ENCODE measurements around the gene CCDC47.
A peak's percentile ranks its signal among the peaks of the same experiment; 100 is the strongest.

Gene CCDC47

GRCh38 chr17:63783522-63783921 lies 10.1 kb upstream of the CCDC47 start:
- 0 out of 2 replicates have a peak overlapping the region, but pooled peaks have one; percentile 3 for H3K4me2 ChIP-seq (ENCODE audit: low read length)
- H4K20me1 ChIP-seq (ENCODE audit: insufficient read depth, low read length) = peaks cover 64% of the 10 kb centered on the region
- TF ChIP-seq CTCF (IDR thresholded peaks at IDR 0.05; ENCODE audit: low read depth, low read length) (no peak), EZH2phosphoT487 (IDR thresholded peaks at IDR 0.05; ENCODE audit: low read depth) (no peak)
- no peak overlapping the region for H3K9ac ChIP-seq (ENCODE audit: low read length)
- no peak overlapping the region for H3K27ac ChIP-seq (ENCODE audit: low read length)
- H3K4me3 ChIP-seq (ENCODE audit: low read length) = no peak overlapping the region
- peaks cover 16% of the 10 kb centered on the region for H3K4me1 ChIP-seq (ENCODE audit: low read length)
- no peaks in the 10 kb centered on the region for H3K9me3 ChIP-seq (ENCODE audit: insufficient read depth, low read length)
- no peak overlapping the region for H2AFZ ChIP-seq (ENCODE audit: low read depth, low read length)
- H3K27me3 ChIP-seq (ENCODE audit: low read depth, low read length) = no peaks in the 10 kb centered on the region
- peaks cover 48% of the 10 kb centered on the region for H3K36me3 ChIP-seq (replicated peaks; ENCODE audit: low read depth, low read length)
- peaks cover 97% of the 10 kb centered on the region for H3K79me2 ChIP-seq (ENCODE audit: low read length)

- Histone ChIP-seq H3K4me3 (ENCODE audit: low read length) (no peak overlapping the region), H2AFZ (ENCODE audit: low read depth, low read length) (no peak overlapping the region), H3K79me2 (ENCODE audit: low read length) (peaks cover 99% of the 10 kb centered on the region), H3K4me1 (ENCODE audit: low read length) (peaks cover 23% of the 10 kb centered on the region), H3K9ac (ENCODE audit: low read length) (no peak overlapping the region), H3K27me3 (ENCODE audit: low read depth, low read length) (no peaks in the 10 kb centered on the region), H3K9me3 (ENCODE audit: insufficient read depth, low read length) (no peaks in the 10 kb centered on the region), H3K36me3 (replicated peaks; ENCODE audit: low read depth, low read length) (peaks cover 57% of the 10 kb centered on the region), H3K4me2 (ENCODE audit: low read length) (no peak overlapping the region), H4K20me1 (ENCODE audit: insufficient read depth, low read length) (peaks cover 83% of the 10 kb centered on the region), H3K27ac (ENCODE audit: low read length) (no peak overlapping the region)
- TF ChIP-seq EZH2phosphoT487 (IDR thresholded peaks at IDR 0.05; ENCODE audit: low read depth) = no peak
- TF ChIP-seq CTCF (IDR thresholded peaks at IDR 0.05; ENCODE audit: low read depth, low read length) = no peak
Measured at GRCh38 chr17:63780928-63781327, 7.5 kb upstream of the CCDC47 start.

DNA sequence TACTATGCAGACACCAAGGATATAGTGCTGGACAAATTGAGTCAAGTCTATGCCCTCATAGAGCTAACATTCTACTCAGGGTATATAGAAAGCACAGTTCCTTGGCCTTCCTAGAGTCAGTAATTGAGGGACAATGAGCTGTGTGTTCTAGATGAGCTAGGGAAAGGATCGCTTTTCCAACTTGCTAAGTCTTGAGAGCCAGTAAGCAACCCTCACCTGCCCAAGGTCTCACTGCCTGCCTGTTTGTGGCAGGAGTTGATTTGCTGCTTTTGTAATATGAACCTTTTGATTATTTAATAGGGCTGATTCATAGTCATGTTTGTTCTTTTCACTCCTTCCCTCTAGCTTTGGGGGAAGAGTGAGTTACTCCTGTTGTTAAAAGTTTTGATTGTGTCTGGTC lies 7.1 kb upstream of the CCDC47 start:
- H3K36me3 ChIP-seq (replicated peaks; ENCODE audit: low read depth, low read length) = peaks cover 57% of the 10 kb centered on the region
- no peak overlapping the region for H2AFZ ChIP-seq (ENCODE audit: low read depth, low read length)
- no peaks in the 10 kb centered on the region for H3K27me3 ChIP-seq (ENCODE audit: low read depth, low read length)
- H3K4me1 ChIP-seq (ENCODE audit: low read length) = peaks cover 27% of the 10 kb centered on the region
- no peak overlapping the region for H3K27ac ChIP-seq (ENCODE audit: low read length)
- peaks cover 84% of the 10 kb centered on the region for H4K20me1 ChIP-seq (ENCODE audit: insufficient read depth, low read length)
- H3K4me3 ChIP-seq (ENCODE audit: low read length) = no peak overlapping the region
- no peaks in the 10 kb centered on the region for H3K9me3 ChIP-seq (ENCODE audit: insufficient read depth, low read length)
- H3K4me2 ChIP-seq (ENCODE audit: low read length) = no peak overlapping the region
- H3K79me2 ChIP-seq (ENCODE audit: low read length) = peaks cover 99% of the 10 kb centered on the region
- TF ChIP-seq EZH2phosphoT487 (IDR thresholded peaks at IDR 0.05; ENCODE audit: low read depth) (no peak), CTCF (IDR thresholded peaks at IDR 0.05; ENCODE audit: low read depth, low read length) (no peak)
- no peak overlapping the region for H3K9ac ChIP-seq (ENCODE audit: low read length)

DNA sequence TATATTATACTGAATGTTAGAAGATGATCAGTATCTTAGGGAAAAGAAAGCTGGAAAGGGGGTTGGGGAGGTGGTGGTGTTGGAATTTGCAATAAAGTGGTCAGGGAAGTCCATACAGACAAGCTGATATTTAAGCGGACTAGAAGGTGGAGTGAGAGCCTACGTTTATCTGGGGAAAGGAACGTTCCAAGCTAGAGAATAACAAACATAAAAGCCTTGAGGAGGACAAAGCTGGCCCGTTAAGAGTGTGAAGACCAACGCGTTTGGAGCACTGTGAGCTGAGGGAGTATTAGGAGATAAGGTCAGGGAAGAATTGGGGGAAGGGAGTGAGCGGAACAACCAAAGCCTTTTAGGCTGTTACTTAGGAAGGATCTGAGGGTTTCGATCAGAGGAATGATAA lies 2.0 kb upstream of the CCDC47 start:
- peaks cover 42% of the 10 kb centered on the region for H3K36me3 ChIP-seq (replicated peaks; ENCODE audit: low read depth, low read length)
- H3K27ac ChIP-seq (ENCODE audit: low read length) = peak overlapping the region; percentile 97

More for the DNA sequence above, 2.0 kb upstream of the CCDC47 start:
- peak overlapping the region; percentile 100 for H3K4me2 ChIP-seq (ENCODE audit: low read length)
- H3K4me1 ChIP-seq (ENCODE audit: low read length) = peaks cover 22% of the 10 kb centered on the region
- H2AFZ ChIP-seq (ENCODE audit: low read depth, low read length) = no peak overlapping the region
- peaks cover 55% of the 10 kb centered on the region for H4K20me1 ChIP-seq (ENCODE audit: insufficient read depth, low read length)
- no peaks in the 10 kb centered on the region for H3K27me3 ChIP-seq (ENCODE audit: low read depth, low read length)
- H3K4me3 ChIP-seq (ENCODE audit: low read length) = peak overlapping the region; percentile 88
- TF ChIP-seq EZH2phosphoT487 (IDR thresholded peaks at IDR 0.05; ENCODE audit: low read depth) (no peak), CTCF (IDR thresholded peaks at IDR 0.05; ENCODE audit: low read depth, low read length) (no peak)
- no peaks in the 10 kb centered on the region for H3K9me3 ChIP-seq (ENCODE audit: insufficient read depth, low read length)
- peak overlapping the region; percentile 96 for H3K9ac ChIP-seq (ENCODE audit: low read length)
- H3K79me2 ChIP-seq (ENCODE audit: low read length) = peaks cover 93% of the 10 kb centered on the region
